ENCODE measurements around the gene SLC25A38. TPM values are rescaled to one million over a fixed set of nuclear protein-coding genes. Genes with fewer than 3 reads are reported as not detected.

Gene SLC25A38
- total RNA-seq, 1 donor from 2014 or later, result 21.2 TPM

DNA sequence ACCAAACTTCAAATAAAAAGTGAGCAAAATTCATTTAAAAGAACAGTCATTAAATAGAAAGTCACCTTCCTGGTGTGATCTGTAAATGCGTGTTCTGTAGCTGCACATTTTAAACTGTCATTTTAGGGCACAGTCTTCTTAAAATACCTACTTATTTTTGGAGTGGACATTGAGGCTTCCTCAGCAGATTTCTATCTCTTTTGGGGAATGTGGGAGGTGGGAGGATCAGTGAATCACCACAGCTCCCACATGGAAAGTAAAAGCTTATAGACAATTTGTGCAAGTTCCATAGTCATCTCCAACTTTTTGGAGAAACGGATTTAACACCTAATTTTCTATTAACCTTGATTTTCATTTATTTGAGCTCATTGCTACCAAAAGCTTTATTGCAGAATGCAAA, 63.3 kb downstream of the SLC25A38 start:
- DNase-seq (ENCODE audit: low spot score), result no peak
- Mint-ChIP-seq H3K4me3 (ENCODE audit: unreplicated experiment) (no peak overlapping the region), H3K36me3 (ENCODE audit: low read depth, unreplicated experiment) (no peaks in the 10 kb centered on the region), H3K27me3 (ENCODE audit: unreplicated experiment) (no peaks in the 10 kb centered on the region), H3K27ac (ENCODE audit: unreplicated experiment) (no peak overlapping the region), H3K4me1 (ENCODE audit: unreplicated experiment) (no peaks in the 10 kb centered on the region), H3K9me3 (ENCODE audit: unreplicated experiment) (no peaks in the 10 kb centered on the region)
- TF ChIP-seq CTCF (IDR thresholded peaks at IDR 0.05; ENCODE audit: unreplicated experiment), result no peak

Other genes with a start within 250 kb of the SLC25A38 start
- gene CSRNP1, start 229.8 kb upstream of the SLC25A38 start, total RNA-seq (ENCODE audit: unreplicated experiment), result 20.8 TPM
- gene XIRP1, start 190.8 kb upstream of the SLC25A38 start, total RNA-seq (ENCODE audit: unreplicated experiment), result 0.21 TPM
- 4.2 TPM for gene CX3CR1, start 103.3 kb upstream of the SLC25A38 start, total RNA-seq (ENCODE audit: unreplicated experiment)
- not detected for gene CCR8, start 53.7 kb upstream of the SLC25A38 start, total RNA-seq (ENCODE audit: unreplicated experiment)
- gene RPSA, start 23.4 kb downstream of the SLC25A38 start, total RNA-seq (ENCODE audit: unreplicated experiment), result 2,445 TPM
- not detected for gene MOBP, start 84.3 kb downstream of the SLC25A38 start, total RNA-seq (ENCODE audit: unreplicated experiment)